Coronary artery (tissue), 2 donors: ENCODE results near the gene UNC45B.

Experiments used
- DNase-seq: peaks from one replicate; pipeline ENCODE4 v3.0.0-alpha.2; 2017; ENCODE audit warnings: low spot score
- H3K27ac ChIP-seq, 2 donors: fragments of 200-600 bp; sonication (generic); one replicate each; pipeline ENCODE4 v1.5.1; 2016 to 2019
- H3K4me3 ChIP-seq: fragments of 200-600 bp; sonication (generic); 2 replicates; pipeline ENCODE4 v1.5.1; 2016; ENCODE audit warnings: mild to moderate bottlenecking, moderate library complexity
- TF ChIP-seq, protein P1 (sequence below): fragments of 200-600 bp; sonication (generic); IDR thresholded peaks from one replicate; pipeline ENCODE4 v1.5.1; 2019; ENCODE audit warnings: antibody characterized with exemption

The UNC45B gene

DNA sequence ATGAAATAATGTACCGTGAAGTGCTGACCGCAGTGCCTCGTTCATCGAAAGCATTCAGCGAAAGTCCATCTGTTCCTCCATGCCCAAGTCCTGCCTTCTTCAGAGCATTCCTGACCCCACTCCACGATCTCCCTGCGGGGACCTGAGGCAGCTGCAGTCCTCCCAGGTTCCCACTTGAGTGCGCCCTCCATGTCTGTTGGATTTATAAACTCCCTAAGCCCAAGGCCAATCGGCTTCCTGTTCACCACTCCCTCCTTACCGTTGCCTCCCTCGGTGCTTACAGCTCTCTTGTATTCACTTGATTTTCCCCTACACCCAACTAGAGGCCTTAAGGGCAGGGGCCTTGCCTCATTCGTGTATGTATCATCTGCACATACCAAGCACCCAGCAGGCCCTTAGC is 30.8 kb upstream of the UNC45B start:
- H3K4me3 ChIP-seq = no peak overlapping the region
- TF ChIP-seq, protein P1, sequence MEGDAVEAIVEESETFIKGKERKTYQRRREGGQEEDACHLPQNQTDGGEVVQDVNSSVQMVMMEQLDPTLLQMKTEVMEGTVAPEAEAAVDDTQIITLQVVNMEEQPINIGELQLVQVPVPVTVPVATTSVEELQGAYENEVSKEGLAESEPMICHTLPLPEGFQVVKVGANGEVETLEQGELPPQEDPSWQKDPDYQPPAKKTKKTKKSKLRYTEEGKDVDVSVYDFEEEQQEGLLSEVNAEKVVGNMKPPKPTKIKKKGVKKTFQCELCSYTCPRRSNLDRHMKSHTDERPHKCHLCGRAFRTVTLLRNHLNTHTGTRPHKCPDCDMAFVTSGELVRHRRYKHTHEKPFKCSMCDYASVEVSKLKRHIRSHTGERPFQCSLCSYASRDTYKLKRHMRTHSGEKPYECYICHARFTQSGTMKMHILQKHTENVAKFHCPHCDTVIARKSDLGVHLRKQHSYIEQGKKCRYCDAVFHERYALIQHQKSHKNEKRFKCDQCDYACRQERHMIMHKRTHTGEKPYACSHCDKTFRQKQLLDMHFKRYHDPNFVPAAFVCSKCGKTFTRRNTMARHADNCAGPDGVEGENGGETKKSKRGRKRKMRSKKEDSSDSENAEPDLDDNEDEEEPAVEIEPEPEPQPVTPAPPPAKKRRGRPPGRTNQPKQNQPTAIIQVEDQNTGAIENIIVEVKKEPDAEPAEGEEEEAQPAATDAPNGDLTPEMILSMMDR = no peak
- no peak overlapping the region for H3K27ac ChIP-seq
- DNase-seq = no peak

DNA sequence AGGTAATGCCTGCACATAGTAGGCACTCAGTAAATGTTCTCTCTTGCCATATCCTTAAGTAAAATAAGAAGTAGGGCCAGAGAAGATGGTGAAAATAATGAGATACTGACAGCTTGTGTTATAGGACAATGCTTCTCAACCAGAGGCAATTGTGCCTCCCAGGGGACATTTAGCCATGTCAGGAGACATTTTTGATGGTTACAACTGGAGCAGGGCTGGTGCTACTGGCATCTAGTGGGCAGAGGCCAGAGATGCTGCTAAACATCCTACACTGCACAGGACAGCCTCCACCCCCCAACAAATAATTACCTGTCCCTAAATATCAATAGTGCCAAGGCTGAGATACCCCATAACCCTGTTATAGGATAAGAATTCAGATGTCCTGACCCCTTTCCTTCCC is 29.6 kb upstream of the UNC45B start:
- H3K4me3 ChIP-seq = peak overlapping the region; percentile 83
- no peak overlapping the region for H3K27ac ChIP-seq
- TF ChIP-seq, protein P1 = no peak
- DNase-seq = no peak

DNA sequence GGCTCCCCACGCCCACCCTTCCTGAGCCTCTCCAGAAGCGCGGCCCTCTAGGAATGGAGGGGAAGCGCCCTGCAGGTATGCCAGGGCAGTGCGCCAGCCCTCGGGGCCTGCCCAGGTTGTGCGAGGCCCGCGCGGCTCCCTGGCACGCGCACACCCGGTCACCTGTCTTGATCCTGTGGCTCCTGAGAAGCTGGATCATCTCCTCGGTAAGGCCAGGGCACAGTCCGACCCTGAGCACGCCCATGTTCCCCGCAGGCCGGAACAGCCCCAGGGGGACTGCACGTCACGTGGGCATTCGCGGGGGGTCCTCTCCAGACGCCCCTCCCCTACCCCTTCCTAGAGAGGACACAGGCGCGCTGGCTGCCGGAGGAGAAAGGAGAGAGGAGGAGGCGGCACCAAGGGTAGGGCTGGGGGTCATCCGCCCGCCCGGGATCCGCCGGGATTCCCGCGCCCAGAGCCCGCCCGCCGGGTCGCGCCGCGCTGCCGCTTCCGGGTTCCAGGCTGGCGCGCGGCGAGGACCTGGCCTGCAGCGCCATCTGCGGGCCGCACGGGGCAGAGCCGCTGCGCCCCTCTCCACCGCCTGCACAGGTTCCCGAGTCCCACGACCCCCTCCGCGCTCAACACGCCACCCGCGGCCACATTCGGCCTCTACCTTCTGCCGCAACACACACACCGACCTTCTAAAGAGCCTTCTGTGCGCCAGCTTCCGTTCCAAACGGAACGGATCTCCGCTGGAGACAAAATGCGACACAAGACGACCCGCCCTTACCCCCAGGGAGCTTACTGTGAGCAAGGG is 28.0 kb upstream of the UNC45B start, which contains the start of gene RAD51D:
TSS of gene RAD51D (minus strand) at position 491 of the 796 bp plus-strand sequence. CDS start at position 244, 247 bp downstream.
- Histone ChIP-seq H3K27ac (peak within 1 kb of the TSS; percentile 74 to 86), H3K4me3 (peak within 1 kb of the TSS; percentile 83)
- peak; percentile 85 for DNase-seq
- TF ChIP-seq, protein P1 = peak; percentile 97

DNA sequence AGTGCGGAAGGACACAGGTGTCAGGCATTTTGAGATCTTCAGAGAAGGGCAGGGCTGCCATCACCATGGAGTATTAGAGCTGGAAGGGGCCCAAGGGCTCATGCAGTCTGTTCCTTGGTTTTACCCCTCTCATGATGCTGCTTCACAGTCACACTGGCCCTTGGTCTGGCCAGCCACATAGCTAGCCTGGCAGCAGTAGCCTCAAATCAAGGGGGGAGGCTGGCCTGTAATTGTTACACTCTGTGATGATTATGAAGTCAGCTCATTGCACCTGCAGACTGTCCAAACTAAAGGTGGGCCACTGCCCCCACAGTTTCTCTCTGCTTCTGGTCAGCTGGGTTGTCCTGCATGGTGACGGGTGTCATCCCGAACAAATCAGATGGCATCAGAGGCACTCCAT is 26.3 kb upstream of the UNC45B start, which contains the start of gene FNDC8:
TSS of gene FNDC8 (plus strand) at position 301 of the 400 bp plus-strand sequence. CDS start at position 380, 79 bp downstream.
- peak; percentile 38 for DNase-seq
- no peak within 1 kb of the TSS for H3K4me3 ChIP-seq
- no peak within 1 kb of the TSS for H3K27ac ChIP-seq
- TF ChIP-seq, protein P1 = no peak

DNA sequence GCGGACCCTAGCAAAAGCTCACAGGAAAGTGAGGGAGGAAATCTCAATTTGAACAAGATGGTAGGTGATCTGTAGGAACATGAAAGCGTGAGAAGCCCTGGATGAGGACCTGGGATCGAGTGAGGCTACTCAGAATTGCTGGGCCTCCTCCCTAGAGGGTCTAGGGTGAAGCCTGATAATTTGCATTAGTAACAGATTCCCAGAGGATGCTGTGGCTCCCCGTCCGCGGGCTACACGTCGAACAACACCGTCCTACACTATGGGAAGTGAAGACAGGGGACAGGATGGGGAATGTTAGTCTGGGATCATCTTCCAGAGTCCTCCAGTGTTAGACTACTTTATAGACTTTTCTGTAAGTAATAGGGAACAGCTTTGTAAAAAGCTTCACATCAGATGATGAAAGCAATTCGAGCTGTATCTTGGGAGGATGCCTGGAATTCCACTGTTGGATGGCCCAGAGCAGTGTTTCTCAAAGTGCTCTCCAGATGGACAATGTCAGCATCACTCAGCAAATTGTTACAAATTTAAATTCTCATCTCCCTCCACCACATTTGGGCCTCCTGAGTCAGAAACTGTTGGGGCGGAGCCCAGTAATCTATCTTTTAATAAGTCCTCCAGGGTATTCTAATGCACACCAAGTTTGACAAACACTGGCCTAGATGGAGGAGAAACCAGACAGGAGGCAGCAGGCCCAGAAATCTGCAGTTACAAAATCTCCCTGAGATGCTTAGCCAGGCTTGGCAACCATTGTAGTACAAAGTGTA is 19.7 kb upstream of the UNC45B start:
- no peak for DNase-seq
- H3K27ac ChIP-seq = peak overlapping the region; percentile 32 to 69

DNA sequence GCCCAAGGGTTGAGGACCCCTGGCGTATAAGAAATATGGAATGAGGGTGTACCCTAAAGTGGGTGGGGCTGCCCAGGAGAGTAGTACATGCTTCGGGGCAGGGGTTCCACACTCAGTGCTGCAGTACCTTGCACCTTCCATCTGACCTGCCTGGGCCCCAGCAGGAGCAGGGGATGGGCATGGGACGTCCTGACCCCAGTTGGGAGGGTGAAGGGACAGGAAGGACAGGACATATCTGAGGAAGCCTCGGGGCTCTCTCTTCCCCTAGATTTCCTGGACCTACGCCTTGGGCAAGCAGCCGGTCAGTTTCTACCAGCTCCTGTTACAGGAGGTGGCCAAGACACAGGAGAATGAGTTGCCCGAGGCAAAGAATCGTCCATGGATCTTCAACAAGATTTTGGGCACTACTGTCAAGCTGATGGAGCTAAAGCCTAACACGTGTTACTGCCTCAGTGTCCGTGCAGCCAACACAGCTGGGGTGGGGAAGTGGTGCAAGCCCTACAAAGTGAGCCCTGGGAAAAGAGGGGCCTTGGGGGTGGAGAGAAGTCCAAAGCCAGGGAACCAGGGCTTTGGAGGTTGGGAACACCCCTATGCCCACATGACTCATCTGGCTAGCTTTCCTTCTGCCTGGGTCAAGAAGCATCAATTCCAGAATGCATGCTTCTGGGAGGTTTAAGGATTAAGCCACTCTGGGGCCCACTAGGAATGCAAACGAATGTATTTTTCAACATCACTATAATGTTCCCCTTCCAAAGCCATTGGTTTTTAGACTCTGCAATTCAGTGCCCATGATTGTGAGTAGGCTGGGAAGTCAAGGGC is 18.3 kb upstream of the UNC45B start:
- Histone ChIP-seq H3K4me3 (no peak overlapping the region), H3K27ac (peak overlapping the region in 1 of 2 donors; percentile 4)
- TF ChIP-seq, protein P1 = no peak
- no peak for DNase-seq

More for the DNA sequence above, 19.7 kb upstream of the UNC45B start:
- H3K4me3 ChIP-seq = no peak overlapping the region
- TF ChIP-seq, protein P1 = no peak
